SW 1271 (cell line): ENCODE data around the gene ANKRD23.

Source experiments
- DNase-seq, 2 experiments: peaks; one replicate each; lab custom pipeline; 2025; lab: John Stamatoyannopoulos, UW

ANKRD23 gene

GRCh38 chr2:96877042-96877451 is 33.2 kb upstream of the ANKRD23 start:
- DNase-seq: no peak

DNA sequence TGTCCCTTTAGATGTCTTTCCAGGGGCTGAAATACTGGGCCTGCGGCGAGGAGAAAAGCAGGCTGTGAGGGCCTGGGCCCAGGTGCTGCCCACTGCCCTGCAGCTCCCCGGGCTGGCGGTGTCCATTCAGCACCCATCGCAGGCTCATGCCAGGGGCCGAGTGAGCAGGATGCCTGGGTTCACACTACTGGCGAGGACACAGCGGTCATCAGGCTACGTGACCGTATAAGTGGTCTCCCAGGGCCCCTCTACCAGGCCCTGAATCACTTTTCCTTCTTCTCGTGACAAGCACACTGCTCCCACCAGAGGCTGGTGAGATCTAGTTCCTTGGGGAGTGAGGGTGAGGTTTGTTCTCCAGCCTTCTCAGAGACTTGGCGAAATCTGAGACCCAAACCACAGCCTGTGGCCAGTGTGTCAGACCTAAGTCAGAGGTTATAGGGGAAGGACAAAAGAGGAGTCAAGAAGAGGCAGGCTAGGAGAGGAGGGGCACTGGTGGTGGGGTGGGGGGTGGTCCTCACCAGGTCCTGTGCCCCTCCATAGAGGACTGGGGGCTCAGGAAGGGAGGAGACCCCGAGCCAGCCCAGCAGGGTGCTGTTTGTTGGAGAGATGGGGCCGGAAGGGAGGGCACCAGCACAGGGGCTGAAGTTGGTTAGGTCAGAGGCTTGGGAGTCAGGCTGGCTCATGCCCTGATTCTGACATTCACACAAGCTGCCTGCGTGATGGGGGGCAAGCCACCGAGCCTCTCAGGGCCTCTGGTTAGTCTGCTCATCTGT is 32.6 kb upstream of the ANKRD23 start:
- DNase-seq: no peak

DNA sequence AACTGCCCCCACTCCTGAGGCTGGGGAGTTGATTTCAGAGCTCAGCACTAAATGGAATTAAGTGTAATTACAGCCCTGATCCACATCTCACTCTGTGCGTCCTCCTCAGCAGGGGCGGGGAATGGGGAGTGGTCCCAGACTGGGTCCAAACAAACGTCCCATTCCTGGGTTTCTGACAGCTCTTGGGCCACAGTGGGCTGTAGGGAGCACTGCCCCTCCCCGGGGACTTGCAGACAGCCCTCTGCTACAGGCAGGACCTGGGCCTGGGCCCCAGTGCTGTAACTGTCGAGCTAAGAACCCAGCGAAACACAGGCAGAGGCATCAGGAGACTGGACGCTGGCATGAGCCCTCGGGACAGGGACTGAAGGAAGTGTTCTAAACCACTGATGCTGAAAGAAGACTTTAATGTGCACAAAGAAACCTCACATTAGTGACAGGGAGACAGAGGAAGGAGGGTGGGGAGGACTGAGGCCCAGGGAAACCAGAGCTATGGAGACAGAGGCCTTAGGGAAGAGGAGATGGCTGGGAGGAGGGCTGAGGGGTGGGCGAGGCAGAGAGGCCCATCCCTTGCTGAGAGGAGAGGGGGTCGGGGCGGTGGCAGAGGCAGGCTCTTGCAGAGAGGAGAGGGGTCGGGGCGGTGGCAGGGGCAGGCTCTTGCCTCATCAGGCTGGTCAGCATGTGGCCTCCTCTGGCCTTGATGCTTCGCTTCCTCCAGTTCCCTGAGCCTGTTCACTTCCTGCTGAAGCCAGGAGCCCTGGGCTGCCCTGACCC is 31.9 kb upstream of the ANKRD23 start:
- no peak for DNase-seq

DNA sequence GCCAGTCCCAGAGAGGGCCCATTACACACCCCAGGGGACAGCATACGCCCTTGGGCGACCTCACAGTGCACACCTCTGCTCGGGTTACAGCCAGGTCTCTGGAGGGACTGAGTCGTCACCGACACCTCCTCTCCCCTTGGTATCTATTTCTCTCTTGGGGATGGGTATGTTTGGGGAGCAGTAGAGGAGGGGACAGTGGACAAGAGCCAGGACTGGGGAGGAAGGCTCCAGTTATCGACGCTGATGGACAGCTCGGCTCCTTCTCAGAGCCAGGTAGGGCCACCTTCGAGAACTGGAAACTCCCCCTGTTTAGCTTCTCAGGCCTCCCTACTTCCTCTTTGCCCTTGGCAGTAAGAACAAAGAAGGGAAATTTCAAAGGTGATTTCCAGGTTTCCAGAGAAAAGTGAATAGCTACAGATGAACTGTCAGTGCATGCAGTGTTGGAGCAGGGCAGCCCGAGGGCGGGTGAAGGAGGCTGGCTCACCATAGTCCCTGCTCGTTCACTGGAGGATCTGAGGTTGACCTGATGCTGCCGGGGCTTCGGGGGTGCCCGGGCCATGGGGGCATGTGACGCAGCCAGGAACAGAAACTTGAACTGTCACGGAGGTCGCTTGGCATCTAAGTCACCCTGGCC is 30.5 kb upstream of the ANKRD23 start:
- no peak for DNase-seq

DNA sequence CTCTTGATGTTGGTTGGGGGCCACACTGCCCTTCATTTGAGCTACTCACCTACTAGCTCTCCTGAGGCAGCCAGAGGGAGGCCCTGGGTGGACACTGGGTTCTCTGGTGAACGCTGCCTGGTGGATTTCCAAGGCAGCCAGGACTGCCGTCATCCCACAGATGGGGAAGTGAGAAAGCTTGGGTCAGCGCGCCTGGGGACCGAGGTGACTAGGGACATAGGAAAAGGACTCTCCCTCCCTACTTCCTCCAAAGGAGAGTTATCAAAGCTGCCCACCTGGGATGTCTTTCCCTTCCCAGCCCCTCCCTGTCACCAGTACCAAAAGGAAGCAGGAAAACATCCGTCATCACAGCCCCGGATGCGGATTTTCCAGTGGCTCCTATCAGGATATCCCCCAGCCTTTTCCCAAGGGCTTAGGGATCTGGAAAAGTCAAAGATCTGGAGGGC is 29.9 kb upstream of the ANKRD23 start:
- DNase-seq: no peak

GRCh38 chr2:96872591-96873349 is 28.9 kb upstream of the ANKRD23 start:
- DNase-seq: no peak

DNA sequence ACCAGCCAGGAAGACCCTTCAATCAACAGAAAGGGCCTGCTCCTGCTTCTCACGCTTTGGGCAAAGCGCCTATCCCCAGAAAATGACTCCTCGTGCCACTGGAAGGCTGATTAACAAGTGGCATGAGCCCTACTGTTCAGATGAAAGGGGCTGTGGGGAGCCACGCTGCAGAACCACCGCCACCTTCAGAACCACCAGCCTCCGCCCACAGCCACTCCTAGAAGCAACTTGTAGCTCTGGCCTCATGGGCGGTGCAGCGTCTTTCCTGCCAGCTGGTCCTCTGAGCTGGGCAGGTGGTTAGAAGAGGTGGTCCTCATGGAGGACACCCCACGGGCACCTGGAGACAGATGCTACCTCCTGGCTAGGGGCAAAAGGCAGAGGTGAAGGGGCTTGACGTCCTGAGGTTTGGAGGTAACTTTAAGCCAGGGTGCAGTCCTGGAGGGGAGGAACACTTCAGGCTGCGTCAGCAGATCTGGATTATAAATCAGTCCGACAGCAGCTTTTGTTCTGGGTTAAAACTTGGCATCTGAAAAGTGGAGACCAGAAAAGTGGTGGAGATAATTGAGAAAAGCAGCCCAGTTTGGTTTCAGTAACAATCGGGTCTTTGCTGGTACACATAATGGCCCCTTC is 26.9 kb upstream of the ANKRD23 start:
- DNase-seq: no peak

DNA sequence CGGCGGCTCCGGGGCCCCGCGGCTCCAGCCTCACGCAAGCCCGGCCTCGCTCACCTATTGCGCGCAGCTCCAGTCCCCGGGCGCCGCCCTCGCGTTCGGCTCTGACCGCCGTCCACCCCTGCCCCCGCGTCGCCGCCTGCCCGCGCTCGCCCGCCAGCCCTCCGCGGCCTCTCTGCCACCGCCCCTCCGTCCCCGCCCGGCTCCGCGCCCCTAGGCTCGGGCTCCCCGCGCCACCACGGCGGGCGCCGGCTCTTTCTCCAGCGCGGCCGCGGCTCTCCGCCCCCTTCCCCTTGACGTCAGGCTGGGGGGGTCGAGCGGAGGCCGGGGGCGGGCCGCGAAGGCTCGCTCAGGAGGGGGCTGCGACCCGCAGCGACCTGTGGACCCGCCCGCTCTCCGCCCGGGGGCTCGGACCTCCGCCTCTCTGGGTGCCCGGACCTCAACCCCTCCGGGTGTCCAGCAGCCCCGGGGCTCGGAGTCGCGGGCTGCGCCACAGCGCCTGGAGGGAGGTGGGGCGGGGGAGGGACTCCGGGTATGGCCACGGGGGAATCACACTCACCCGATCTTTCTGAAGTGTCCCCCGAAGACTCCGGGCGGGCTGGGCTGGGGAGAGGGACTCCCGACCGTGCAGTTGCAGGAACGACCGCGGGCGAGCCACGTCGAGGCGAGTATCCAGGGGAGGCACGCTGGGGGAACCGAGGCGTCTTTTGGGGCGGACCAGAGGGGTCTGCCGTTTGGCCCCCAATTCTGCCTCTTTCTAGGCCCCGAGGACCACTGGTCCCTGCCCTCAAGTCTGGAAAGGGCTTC is 26.2 kb upstream of the ANKRD23 start, which contains the start of gene SEMA4C:
SEMA4C (minus strand) TSS at position 259 of the 804 bp plus-strand sequence. CDS start 2,194 bp downstream, outside the sequence.
- peak in 1 of 2 experiments; percentile 41 for DNase-seq

- no peak for DNase-seq
Observed at GRCh38 chr2:96869281-96869821, 25.5 kb upstream of the ANKRD23 start.

GRCh38 chr2:96868555-96869280 is 24.9 kb upstream of the ANKRD23 start:
- peak; percentile 79 to 87 for DNase-seq

DNA sequence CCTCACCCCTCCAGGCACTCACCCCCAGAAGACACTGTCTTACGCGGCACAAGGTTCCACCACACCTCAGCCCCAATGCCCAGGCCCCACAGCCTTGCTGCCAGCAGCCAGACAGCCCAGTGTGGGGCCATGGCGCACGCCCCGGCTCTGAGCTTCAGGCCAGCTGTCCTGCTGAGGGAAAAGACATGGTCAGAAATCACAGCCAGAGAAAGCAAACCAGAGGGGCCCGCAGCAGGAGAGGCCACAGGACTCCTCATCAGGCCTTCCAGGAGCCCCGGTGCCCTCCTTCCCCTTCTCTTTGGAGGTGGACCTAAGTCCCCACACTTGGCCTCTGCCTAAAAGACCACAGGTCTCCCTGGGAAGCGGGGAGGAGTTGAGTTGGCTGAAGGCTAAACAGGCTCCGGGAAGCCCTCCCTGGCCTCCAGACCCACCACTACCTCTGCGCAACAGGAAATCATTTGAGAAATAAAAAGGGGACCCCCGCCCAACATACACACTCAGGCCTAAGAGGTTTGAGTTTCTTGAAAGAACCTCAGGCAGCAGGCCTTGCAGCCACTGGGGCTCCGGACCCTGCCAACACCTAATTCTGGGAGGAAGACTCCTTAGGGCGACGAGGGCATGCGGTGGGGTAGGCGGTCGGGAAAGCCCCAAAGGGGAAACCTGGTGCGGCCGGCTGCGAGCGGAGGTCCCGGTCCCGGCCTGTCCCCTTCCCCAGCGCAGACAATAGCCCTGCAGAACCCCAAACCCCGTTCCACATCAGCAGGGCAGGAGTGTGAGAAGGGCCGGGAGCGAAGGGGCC is 24.1 kb upstream of the ANKRD23 start:
- DNase-seq: no peak

- no peak for DNase-seq
Observed at GRCh38 chr2:96866986-96867755, 23.4 kb upstream of the ANKRD23 start.

GRCh38 chr2:96866586-96866985 is 22.8 kb upstream of the ANKRD23 start:
- no peak for DNase-seq

GRCh38 chr2:96866149-96866548 is 22.3 kb upstream of the ANKRD23 start:
- no peak for DNase-seq

- DNase-seq: no peak
Observed at GRCh38 chr2:96865654-96866053, 21.8 kb upstream of the ANKRD23 start.

DNA sequence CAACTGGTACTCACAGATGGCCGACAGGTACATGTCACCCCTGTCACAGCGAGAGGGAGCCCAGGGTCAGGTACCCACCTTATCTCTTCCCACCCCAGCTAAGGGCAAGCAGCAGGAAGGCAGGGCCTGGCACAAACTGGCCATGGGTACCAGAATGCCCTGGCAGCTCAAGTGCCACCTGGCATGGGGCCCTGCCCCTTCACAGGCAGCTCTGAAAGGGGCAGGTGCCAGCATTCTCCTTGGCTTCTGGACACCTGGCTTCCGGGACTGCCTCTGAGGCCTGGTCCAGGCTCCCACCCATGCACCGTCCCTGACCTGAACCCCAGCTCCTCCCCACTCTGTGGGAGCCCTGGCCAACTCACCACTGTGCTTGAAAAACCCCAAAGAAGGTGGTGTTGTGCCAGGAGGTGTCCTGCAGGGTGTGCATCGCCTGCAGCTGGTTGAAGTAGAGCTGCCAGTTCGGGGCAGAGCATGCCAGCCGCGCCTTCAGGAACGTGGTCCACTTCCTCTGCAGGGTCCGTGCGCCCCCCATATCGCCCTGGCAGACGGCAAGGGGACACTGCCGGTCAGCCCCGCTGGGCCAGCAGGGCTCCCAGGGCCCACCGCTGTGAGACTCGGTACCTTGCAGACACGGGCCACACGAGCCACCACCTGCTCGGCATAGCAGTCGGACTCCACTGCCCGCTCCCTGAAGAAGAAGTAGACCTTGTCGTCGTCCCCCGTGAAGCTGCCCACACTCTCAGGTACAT is 20.7 kb upstream of the ANKRD23 start:
- no peak for DNase-seq
